Measurements from ENCODE around the gene HCRT. TPM values are rescaled to one million over a fixed set of nuclear protein-coding genes. Genes with fewer than 3 reads are reported as not detected.

Gene HCRT
- total RNA-seq, 2 donors from 2014 or later = not detected

- peaks cover 16% of the 10 kb centered on the region for H3K27me3 ChIP-seq
- TF ChIP-seq CTCF (IDR thresholded peaks at IDR 0.05) = no peak
- no peak overlapping the region for H3K4me3 ChIP-seq
- intact Hi-C loops (cut with DNase I) = no loop called here
- H3K9me3 ChIP-seq = no peaks in the 10 kb centered on the region
- H3K9ac ChIP-seq (ENCODE audit: low read depth in 2 of 2, low read length in 2 of 2) = no peak overlapping the region
- H3K36me3 ChIP-seq = no peaks in the 10 kb centered on the region
- DNase-seq = no peak
- H3K27ac ChIP-seq = no peak overlapping the region
- peaks cover 20% of the 10 kb centered on the region for H3K4me1 ChIP-seq
Observed at GRCh38 chr17:42179335-42179734, 5.9 kb downstream of the HCRT start.

- no peak overlapping the region for H3K4me3 ChIP-seq
- no peak overlapping the region for H3K9ac ChIP-seq (ENCODE audit: low read depth in 2 of 2, low read length in 2 of 2)
- H3K27ac ChIP-seq = no peak overlapping the region
- no peak for DNase-seq
- TF ChIP-seq CTCF (IDR thresholded peaks at IDR 0.05) = no peak
- peaks cover 16% of the 10 kb centered on the region for H3K27me3 ChIP-seq
- no peaks in the 10 kb centered on the region for H3K9me3 ChIP-seq
- H3K4me1 ChIP-seq = peaks cover 17% of the 10 kb centered on the region
- H3K36me3 ChIP-seq = no peaks in the 10 kb centered on the region
- intact Hi-C loops (cut with DNase I) = no loop called here
Observed at GRCh38 chr17:42178817-42179216, 6.4 kb downstream of the HCRT start.

GRCh38 chr17:42177684-42178083 is 7.6 kb downstream of the HCRT start:
- H3K4me3 ChIP-seq = no peak overlapping the region
- no peak for TF ChIP-seq CTCF (IDR thresholded peaks at IDR 0.05)
- H3K9me3 ChIP-seq = no peaks in the 10 kb centered on the region
- peaks cover 16% of the 10 kb centered on the region for H3K27me3 ChIP-seq
- H3K9ac ChIP-seq (ENCODE audit: low read depth in 2 of 2, low read length in 2 of 2) = no peak overlapping the region
- DNase-seq = no peak
- no peaks in the 10 kb centered on the region for H3K36me3 ChIP-seq
- no peak overlapping the region for H3K27ac ChIP-seq
- intact Hi-C loops (cut with DNase I) = no loop called here
- peaks cover 12% of the 10 kb centered on the region for H3K4me1 ChIP-seq

- Histone ChIP-seq H3K4me1 (no peaks in the 10 kb centered on the region), H3K9me3 (no peaks in the 10 kb centered on the region), H3K36me3 (no peaks in the 10 kb centered on the region), H3K27ac (no peak overlapping the region), H3K27me3 (no peaks in the 10 kb centered on the region), H3K4me3 (no peak overlapping the region), H3K9ac (ENCODE audit: low read depth in 2 of 2, low read length in 2 of 2) (no peak overlapping the region)
- intact Hi-C loops (cut with DNase I) = no loop called here
- TF ChIP-seq CTCF (IDR thresholded peaks at IDR 0.05) = no peak
- no peak for DNase-seq
Observed at GRCh38 chr17:42174126-42174783, 11.0 kb downstream of the HCRT start.

- Histone ChIP-seq H3K9ac (ENCODE audit: low read depth in 2 of 2, low read length in 2 of 2) (no peak overlapping the region), H3K27me3 (no peaks in the 10 kb centered on the region), H3K4me3 (no peak overlapping the region), H3K9me3 (no peaks in the 10 kb centered on the region), H3K4me1 (no peaks in the 10 kb centered on the region), H3K27ac (no peak overlapping the region), H3K36me3 (no peaks in the 10 kb centered on the region)
- DNase-seq = no peak
- intact Hi-C loops (cut with DNase I) = no loop called here
- TF ChIP-seq CTCF (IDR thresholded peaks at IDR 0.05) = no peak
Observed at GRCh38 chr17:42171831-42172230, 13.4 kb downstream of the HCRT start.
